GM21360 (cell line): ENCODE measurements around the gene SPATA32.

Source experiments
- ATAC-seq: cut with Tn5 transposase; IDR thresholded peaks from one replicate; pipeline ENCODE4 v1.9.1; 2021; ENCODE audit warnings: mild to moderate bottlenecking, moderate library complexity; ENCODE audit not compliant: unreplicated experiment

The SPATA32 gene

GRCh38 chr17:45218895-45219661 is 42.8 kb downstream of the SPATA32 start:
- no peak for ATAC-seq
